SU-DHL-6 (cell line): ENCODE data around the gene GRK3.

ENCODE experiments used
- CTCF ChIP-seq: fragments of 200-600 bp; sonication (generic); IDR thresholded peaks from one replicate; pipeline ENCODE4 v1.5.1; 2017; ENCODE audit warnings: antibody characterized with exemption, mild to moderate bottlenecking, low read length, moderate library complexity; ENCODE audit not compliant: insufficient read depth, poor library complexity, severe bottlenecking
- EZH2phosphoT487 ChIP-seq: fragments of 200-600 bp; sonication (generic), shearing (Covaris generic); conservative IDR thresholded peaks from 2 replicates; pipeline ENCODE4 v1.6.1; 2018; ENCODE audit warnings: mild to moderate bottlenecking, antibody characterized with exemption, low read length, moderate library complexity, mixed read lengths

- TF ChIP-seq CTCF (no peak), EZH2phosphoT487 (no peak)
Measured at GRCh38 chr22:25712661-25713400, 148.4 kb downstream of the GRK3 start.
